Panc1 (cell line): Measurements from ENCODE around the gene NGEF. TPM values are rescaled to one million over a fixed set of nuclear protein-coding genes. Genes with fewer than 3 reads are reported as not detected.

Experiments used
- ATAC-seq: fragments of 200-7000 bp; cut with Tn5 transposase; 2 replicates; pipeline ENCODE4 v1.9.1; 2020; ENCODE audit warnings: mild to moderate bottlenecking, moderate library complexity
- BruUV-seq: library from RNA; stranded (reverse); fragments of 400-500 nt; replicated peaks from 2 replicates; lab custom pipeline; 2021; lab: Mats Ljungman, UMichigan
- CTCF ChIA-PET: fragments of 300-600 bp; sonication (Branson Sonifier 250); formaldehyde crosslinking; loops from one replicate; lab custom pipeline; 2022; ENCODE audit warnings: antibody characterized with exemption; lab: Charles Lee
- POLR2A ChIA-PET: fragments of 300-600 bp; sonication (Branson Sonifier 250); formaldehyde crosslinking; loops from one replicate; lab custom pipeline; 2022; ENCODE audit warnings: antibody characterized with exemption; lab: Charles Lee
- DNase-seq: peaks from one replicate; pipeline ENCODE4 v3.0.0-alpha.2; 2010; ENCODE audit warnings: low read depth, low spot score
- H3K27ac ChIP-seq: 2 replicates; pipeline ENCODE4 v1.5.1; 2011; ENCODE audit warnings: mild to moderate bottlenecking, low read length, inconsistent platforms
- H3K27me3 ChIP-seq: fragments of 200-500 bp; sonication (Bioruptor generic); 2 replicates; pipeline ENCODE4 v1.6.0; 2014; ENCODE audit warnings: low read length, inconsistent platforms; ENCODE audit not compliant: control insufficient read depth, insufficient read depth
- H3K36me3 ChIP-seq: fragments of 200-500 bp; sonication (Bioruptor generic); 2 replicates; pipeline ENCODE4 v1.5.1; 2014; ENCODE audit warnings: inconsistent platforms, mild to moderate bottlenecking, low read length, moderate library complexity; ENCODE audit not compliant: control insufficient read depth, insufficient read depth
- H3K4me1 ChIP-seq: 2 replicates; pipeline ENCODE4 v1.5.1; 2011; ENCODE audit warnings: inconsistent platforms, mild to moderate bottlenecking, low read length, moderate library complexity; ENCODE audit not compliant: control insufficient read depth, insufficient read depth
- H3K4me3 ChIP-seq, 2 experiments: 2 replicates each; pipeline ENCODE4 v1.5.1; 2011 to 2012; ENCODE audit warnings: low read depth in 2 of 2, low read length in 2 of 2, mild to moderate bottlenecking in 2 of 2, inconsistent platforms in 1 of 2, moderate library complexity in 1 of 2
- H3K9me3 ChIP-seq: fragments of 200-500 bp; sonication (Bioruptor generic); 2 replicates; pipeline ENCODE4 v1.5.1; 2014; ENCODE audit warnings: low read depth, mild to moderate bottlenecking, inconsistent platforms, low read length, moderate library complexity; ENCODE audit not compliant: control insufficient read depth, insufficient read depth
- POLR2AphosphoS5 ChIP-seq: IDR thresholded peaks from 2 replicates; pipeline ENCODE4 v1.6.1; 2012; ENCODE audit warnings: mild to moderate bottlenecking, low read depth, low read length, moderate library complexity
- SIN3A ChIP-seq: IDR thresholded peaks from 2 replicates; pipeline ENCODE4 v1.6.1; 2012; ENCODE audit warnings: low read depth, mild to moderate bottlenecking, low read length, moderate library complexity, borderline replicate concordance; ENCODE audit not compliant: insufficient read depth
- TCF7L2 ChIP-seq: IDR thresholded peaks from 2 replicates; pipeline ENCODE4 v1.6.1; 2011; ENCODE audit warnings: mild to moderate bottlenecking, low read depth, low read length, inconsistent platforms
- in situ Hi-C: cut with HindIII; loops from 2 replicates; pipeline ENCODE4 v1.10.0; 2016; ENCODE audit warnings: low sequenced_read_pairs, low pct_unique_long_range_greater_than_20kb
- intact Hi-C: fragments of 100-400 bp; cut with micrococcal nuclease; formaldehyde crosslinking; loops from one replicate; pipeline ENCODE4 v1.10.0; 2022; ENCODE audit not compliant: unreplicated experiment
- total RNA-seq: library from RNA; stranded (reverse); gene quantifications from one replicate; pipeline ENCODE4 v1.2.1, GENCODE V29; 2021; ENCODE audit not compliant: unreplicated experiment
- TF ChIP-seq, protein P1 (sequence below), 2 experiments: IDR thresholded peaks; 2 replicates each; pipeline ENCODE4 v1.6.1; 2011 to 2012; ENCODE audit warnings: low read depth in 2 of 2, control low read depth in 1 of 2, low read length in 1 of 2, mild to moderate bottlenecking in 1 of 2, moderate library complexity in 1 of 2; ENCODE audit not compliant: insufficient read depth in 1 of 2
- TF ChIP-seq, protein P2 (sequence below): fragments of 450-650 bp; IDR thresholded peaks from 2 replicates; pipeline ENCODE4 v1.5.1; 2017; ENCODE audit warnings: mild to moderate bottlenecking

The NGEF gene
- total RNA-seq, 1 experiment from 2014 or later: 17.8 TPM

DNA sequence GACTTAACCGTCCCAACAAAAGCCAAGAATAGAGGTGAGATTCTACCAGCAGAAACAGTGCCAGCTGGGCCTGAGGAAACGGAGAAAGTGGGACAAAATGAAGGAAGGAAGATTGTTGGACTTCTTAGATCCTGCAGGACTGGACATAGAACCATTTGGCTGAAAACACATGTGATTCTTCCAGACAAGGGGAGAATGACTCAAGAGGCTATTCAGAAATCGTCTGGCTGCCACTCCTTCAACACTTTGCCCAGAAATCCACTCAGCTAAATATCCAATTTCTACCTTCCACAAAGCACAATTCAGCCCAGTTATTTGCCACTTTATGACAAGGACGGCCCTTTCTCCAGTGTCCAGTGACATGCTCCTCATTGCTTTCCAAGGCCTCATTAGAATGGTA, 81.4 kb downstream of the NGEF start:
- no peak for DNase-seq
- no peaks in the 10 kb centered on the region for H3K9me3 ChIP-seq
- no peaks in the 10 kb centered on the region for H3K36me3 ChIP-seq
- ChIA-PET CTCF (no interaction called here), POLR2A (no interaction called here)
- H3K4me1 ChIP-seq: peaks cover 3% of the 10 kb centered on the region; the same call in 1 of the 2 replicates
- TF ChIP-seq SIN3A: no peak
- TF ChIP-seq, protein P1, sequence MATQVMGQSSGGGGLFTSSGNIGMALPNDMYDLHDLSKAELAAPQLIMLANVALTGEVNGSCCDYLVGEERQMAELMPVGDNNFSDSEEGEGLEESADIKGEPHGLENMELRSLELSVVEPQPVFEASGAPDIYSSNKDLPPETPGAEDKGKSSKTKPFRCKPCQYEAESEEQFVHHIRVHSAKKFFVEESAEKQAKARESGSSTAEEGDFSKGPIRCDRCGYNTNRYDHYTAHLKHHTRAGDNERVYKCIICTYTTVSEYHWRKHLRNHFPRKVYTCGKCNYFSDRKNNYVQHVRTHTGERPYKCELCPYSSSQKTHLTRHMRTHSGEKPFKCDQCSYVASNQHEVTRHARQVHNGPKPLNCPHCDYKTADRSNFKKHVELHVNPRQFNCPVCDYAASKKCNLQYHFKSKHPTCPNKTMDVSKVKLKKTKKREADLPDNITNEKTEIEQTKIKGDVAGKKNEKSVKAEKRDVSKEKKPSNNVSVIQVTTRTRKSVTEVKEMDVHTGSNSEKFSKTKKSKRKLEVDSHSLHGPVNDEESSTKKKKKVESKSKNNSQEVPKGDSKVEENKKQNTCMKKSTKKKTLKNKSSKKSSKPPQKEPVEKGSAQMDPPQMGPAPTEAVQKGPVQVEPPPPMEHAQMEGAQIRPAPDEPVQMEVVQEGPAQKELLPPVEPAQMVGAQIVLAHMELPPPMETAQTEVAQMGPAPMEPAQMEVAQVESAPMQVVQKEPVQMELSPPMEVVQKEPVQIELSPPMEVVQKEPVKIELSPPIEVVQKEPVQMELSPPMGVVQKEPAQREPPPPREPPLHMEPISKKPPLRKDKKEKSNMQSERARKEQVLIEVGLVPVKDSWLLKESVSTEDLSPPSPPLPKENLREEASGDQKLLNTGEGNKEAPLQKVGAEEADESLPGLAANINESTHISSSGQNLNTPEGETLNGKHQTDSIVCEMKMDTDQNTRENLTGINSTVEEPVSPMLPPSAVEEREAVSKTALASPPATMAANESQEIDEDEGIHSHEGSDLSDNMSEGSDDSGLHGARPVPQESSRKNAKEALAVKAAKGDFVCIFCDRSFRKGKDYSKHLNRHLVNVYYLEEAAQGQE (IDR thresholded peaks at IDR 0.05; ENCODE audit: insufficient read depth in 1 of 2, low read depth in 2 of 2, low read length in 1 of 2): no peak
- TF ChIP-seq, protein P2, sequence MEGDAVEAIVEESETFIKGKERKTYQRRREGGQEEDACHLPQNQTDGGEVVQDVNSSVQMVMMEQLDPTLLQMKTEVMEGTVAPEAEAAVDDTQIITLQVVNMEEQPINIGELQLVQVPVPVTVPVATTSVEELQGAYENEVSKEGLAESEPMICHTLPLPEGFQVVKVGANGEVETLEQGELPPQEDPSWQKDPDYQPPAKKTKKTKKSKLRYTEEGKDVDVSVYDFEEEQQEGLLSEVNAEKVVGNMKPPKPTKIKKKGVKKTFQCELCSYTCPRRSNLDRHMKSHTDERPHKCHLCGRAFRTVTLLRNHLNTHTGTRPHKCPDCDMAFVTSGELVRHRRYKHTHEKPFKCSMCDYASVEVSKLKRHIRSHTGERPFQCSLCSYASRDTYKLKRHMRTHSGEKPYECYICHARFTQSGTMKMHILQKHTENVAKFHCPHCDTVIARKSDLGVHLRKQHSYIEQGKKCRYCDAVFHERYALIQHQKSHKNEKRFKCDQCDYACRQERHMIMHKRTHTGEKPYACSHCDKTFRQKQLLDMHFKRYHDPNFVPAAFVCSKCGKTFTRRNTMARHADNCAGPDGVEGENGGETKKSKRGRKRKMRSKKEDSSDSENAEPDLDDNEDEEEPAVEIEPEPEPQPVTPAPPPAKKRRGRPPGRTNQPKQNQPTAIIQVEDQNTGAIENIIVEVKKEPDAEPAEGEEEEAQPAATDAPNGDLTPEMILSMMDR: no peak
- no peak for TF ChIP-seq POLR2AphosphoS5
- TF ChIP-seq TCF7L2: no peak
- no TSS peak for BruUV-seq
- no peaks in the 10 kb centered on the region for H3K27me3 ChIP-seq
- no peak overlapping the region for H3K27ac ChIP-seq
- no peak overlapping the region for H3K4me3 ChIP-seq
- in situ Hi-C loops: no loop called here
- no peak for ATAC-seq
- intact Hi-C loops: no loop called here

DNA sequence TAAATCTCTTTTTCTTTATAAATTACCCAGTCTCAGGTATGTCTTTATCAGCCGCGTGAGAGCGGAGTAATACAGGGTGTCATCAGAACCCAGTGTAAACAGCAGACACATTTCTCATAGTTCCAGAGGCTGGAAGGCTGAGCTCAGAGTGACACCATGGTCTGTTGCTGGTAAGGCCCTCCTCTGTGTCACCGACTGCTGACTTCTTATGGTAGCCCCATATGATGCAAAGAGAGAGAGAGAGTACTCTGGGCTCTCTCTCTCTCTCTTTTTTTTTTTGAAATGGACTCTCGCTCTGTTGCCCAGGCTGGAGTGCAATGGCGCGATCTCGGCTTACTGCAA, 83.0 kb downstream of the NGEF start:
- CTCF ChIA-PET: no interaction called here
- Histone ChIP-seq H3K27me3 (no peaks in the 10 kb centered on the region), H3K9me3 (no peaks in the 10 kb centered on the region), H3K4me3 (no peak overlapping the region), H3K27ac (no peak overlapping the region), H3K4me1 (peaks cover 5% of the 10 kb centered on the region; the same call in 1 of the 2 replicates), H3K36me3 (no peaks in the 10 kb centered on the region)
- in situ Hi-C loops (no loop called here), intact Hi-C loops (no loop called here)
- no TSS peak for BruUV-seq
- POLR2A ChIA-PET: no interaction called here
- TF ChIP-seq SIN3A (no peak), POLR2AphosphoS5 (no peak), TCF7L2 (no peak)
- TF ChIP-seq, protein P1 (IDR thresholded peaks at IDR 0.05; ENCODE audit: insufficient read depth in 1 of 2, low read depth in 2 of 2, low read length in 1 of 2): no peak
- TF ChIP-seq, protein P2: no peak
- ATAC-seq (no peak), DNase-seq (no peak)
